ENCODE results near the gene ELN.

The ELN gene

DNA sequence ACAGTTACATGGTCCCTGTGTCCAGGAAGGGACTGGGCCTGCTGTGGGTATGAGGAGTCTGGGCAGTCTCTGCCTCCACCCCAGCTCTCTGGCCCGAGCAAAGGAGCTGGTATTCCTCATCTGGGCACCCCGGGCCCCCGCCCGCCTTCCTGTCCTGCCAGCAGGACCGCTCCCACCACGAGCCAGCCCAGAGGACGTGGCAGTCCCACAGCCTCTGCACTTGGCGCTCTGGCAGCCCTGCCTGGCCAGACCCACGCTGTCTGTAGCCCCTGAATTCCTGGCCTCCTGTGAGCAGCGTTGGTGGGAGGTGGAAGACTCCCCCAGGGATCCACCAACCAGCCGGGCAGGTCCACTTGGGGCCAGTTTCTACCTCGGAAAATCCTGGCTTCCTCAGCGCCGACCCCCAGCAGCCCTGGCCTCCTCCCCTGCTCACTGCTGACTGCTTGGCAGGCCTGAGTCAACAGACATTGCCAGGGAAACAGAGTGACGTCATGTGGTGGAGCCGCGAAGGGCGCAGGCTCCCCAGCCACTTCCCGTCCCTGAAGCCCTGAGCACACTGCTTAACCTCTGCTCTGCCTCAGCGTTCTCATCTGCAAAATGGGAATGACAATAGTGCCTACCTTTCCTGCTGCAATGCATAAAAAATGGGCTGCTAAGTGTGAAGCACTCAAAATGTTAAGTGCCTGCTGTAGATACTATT is 34.0 kb downstream of the ELN start:
- DNase-seq (ENCODE audit: low spot score), result peak; percentile 85

DNA sequence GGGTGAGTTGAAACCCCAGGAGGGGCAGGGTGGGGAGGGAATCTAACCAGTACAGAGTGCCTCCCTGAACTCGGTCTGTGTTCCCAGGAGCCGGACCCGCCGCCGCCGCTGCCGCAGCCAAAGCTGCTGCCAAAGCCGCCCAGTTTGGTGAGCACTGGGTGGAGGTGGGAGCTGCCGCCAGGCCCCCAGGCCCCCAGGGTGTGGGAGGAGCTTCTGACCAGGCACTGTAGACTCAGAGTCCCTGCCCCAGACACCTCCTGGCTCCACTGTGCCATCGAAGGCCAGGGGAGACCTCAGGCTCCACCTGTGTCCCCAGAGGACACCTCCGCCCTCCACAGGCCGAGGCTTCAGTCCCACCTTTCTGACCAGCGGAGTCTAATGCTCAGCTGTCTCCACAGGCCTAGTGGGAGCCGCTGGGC is 35.3 kb downstream of the ELN start:
- no peak for DNase-seq (ENCODE audit: low spot score)

DNA sequence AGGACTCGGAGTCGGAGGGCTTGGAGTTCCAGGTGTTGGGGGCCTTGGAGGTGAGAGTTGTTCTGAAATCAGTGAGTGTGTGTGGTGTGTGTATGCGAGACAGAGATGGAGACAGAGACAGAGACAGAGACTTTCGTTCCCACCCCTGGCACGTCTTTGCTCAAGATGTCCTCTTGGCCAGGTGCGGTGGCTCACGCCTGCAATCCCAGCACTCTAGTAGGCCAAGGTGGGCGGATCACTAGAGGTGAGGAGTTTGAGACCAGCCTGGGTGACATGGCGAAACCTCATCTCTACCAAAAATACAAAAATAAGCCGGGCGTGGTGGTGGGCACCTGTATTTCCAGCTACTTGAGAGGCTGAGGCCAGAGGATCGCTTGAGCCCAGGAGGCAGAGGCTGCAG is 35.7 kb downstream of the ELN start:
- DNase-seq (ENCODE audit: low spot score), result no peak

DNA sequence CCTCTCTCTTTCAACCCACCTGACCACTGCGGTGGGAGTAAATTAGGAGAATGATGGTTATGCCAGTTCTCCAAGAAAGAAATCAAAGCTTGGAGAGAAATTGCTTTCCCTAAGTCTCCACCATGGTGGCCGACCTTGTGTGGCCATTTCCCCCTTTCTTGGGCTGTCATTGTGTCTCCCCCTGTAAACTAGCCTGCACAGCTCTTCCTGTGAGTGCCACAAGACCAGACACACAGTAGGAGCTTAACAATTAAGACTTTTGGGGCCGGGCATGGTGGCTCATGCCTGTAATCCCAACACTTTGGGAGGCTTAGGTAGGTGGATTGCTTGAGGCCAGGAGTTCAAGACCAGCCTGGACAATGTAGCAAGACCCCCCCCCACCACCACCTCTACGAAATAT is 36.7 kb downstream of the ELN start:
- DNase-seq (ENCODE audit: low spot score), result no peak

- DNase-seq (ENCODE audit: low spot score), result no peak
Observed at GRCh38 chr7:74066626-74067025, 38.7 kb downstream of the ELN start.

GRCh38 chr7:74068378-74069085 is 40.6 kb downstream of the ELN start:
- DNase-seq (ENCODE audit: low spot score), result no peak

DNA sequence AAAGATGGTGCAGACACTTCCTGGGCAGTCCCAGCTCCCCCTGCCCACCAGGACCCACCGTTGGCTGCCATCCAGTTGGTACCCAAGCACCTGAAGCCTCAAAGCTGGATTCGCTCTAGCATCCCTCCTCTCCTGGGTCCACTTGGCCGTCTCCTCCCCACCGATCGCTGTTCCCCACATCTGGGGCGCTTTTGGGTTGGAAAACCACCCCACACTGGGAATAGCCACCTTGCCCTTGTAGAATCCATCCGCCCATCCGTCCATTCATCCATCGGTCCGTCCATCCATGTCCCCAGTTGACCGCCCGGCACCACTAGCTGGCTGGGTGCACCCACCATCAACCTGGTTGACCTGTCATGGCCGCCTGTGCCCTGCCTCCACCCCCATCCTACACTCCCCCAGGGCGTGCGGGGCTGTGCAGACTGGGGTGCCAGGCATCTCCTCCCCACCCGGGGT is 41.1 kb downstream of the ELN start:
- no peak for DNase-seq (ENCODE audit: low spot score)

DNA sequence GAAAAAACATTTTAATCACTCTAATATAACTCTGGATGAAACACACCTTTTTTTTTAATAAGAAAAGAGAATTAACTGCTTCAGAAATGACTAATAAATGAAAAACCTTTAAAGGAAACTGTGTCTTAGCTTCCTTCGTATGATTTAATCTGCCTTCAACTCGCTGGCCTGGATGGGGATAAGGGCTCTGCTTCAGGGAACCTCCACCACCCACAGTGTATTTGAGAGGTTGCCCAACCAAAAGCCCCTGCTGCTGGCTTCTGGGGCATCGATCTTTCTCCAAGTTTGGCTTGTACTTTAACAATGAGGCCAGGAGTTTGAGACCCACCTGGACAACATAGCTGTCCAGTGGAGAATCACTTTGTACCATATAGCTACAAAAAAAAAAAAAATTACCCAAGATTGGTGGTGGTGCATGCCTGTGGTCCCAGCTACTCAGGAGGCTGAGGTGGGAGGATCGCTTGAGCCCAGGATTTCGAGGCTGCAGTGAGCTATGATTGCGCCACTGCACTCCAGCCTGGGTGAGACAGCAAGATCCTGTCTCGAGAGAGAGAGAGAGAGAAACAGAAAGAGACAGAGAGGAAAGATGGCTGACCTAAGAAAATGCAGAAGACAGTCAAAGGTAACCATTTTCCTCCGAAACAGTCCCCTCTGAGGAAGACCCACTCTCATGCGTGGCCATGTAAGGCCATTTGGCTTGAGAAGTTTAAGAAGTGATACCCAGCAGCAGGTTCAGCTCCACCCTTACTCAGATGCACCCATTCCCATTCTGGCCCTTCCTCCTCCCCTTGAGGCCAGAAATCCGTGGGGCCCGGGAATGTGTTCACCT is 42.0 kb downstream of the ELN start:
- no peak for DNase-seq (ENCODE audit: low spot score)

DNA sequence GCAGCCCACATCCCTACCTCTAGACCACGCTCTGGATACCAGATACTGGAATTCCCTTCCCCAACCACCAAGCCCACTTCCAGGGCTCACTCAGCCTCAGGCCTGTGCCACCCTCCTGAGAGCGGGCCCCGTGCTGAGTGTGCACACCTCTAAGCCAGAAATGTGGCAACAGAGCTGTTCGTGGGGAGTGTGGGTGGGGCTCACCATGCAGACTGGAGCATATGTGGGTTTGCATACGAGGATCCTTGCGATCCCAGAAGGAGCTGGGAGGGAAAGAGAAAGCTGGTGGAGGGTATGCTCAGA is 42.6 kb downstream of the ELN start:
- no peak for DNase-seq (ENCODE audit: low spot score)

DNA sequence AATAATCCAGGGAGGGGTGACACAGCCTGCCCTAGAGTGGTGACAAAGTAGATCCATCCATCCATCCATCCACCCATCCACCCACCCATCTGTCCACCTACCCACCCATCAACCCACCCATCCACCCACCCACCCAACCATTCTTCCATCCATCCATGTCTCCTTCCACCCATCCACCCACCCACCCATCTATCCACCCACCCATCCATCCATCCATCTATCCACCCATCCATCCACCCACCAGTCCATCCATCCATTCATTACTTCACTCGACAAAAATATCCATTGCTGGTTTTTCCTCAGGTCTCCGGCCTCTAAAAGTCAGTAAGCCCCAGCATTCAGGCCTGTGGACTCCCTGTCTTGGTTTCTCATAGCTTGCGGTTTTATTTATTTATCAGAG is 43.1 kb downstream of the ELN start:
- no peak for DNase-seq (ENCODE audit: low spot score)

DNA sequence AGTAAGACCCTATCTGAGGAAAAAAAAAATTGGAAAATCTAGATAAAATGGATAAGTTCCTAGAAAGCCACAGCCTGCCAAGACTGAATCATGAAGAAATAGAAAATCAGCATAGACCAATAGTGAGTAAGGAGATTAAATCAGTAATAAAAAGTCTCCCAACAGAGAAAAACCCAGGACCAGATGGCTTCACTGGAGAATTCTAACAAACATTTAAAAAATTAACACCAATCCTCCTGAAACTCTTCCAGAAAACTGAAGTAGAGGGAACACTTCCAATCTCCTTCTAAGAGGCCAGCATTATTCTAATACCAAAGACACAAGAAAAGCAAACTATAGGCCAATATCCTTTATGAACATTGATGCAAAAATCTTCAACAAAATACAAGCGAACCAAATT is 46.8 kb downstream of the ELN start:
- no peak for DNase-seq (ENCODE audit: low spot score)

DNA sequence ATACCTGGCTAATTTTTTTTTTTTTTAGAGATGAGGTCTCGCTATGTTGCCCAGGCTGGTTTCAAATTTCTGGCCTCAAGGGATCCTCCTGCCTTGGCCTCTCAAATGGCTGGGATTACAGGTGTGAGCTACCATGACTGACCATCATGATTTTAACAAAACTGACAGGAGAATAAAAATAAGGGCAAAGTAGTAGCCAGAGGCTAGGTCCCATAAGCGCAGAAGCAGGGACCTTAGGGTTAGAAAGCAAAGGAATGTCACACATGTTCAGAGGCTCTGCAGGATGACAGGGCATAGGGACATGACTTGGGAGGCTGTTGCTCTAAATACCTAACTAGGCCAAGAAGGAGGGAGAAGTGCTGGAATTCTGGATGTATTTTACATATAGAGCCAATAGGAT is 50.5 kb downstream of the ELN start:
- DNase-seq (ENCODE audit: low spot score), result no peak

- DNase-seq (ENCODE audit: low spot score), result no peak
Observed at GRCh38 chr7:74082770-74083116, 54.8 kb downstream of the ELN start.

DNA sequence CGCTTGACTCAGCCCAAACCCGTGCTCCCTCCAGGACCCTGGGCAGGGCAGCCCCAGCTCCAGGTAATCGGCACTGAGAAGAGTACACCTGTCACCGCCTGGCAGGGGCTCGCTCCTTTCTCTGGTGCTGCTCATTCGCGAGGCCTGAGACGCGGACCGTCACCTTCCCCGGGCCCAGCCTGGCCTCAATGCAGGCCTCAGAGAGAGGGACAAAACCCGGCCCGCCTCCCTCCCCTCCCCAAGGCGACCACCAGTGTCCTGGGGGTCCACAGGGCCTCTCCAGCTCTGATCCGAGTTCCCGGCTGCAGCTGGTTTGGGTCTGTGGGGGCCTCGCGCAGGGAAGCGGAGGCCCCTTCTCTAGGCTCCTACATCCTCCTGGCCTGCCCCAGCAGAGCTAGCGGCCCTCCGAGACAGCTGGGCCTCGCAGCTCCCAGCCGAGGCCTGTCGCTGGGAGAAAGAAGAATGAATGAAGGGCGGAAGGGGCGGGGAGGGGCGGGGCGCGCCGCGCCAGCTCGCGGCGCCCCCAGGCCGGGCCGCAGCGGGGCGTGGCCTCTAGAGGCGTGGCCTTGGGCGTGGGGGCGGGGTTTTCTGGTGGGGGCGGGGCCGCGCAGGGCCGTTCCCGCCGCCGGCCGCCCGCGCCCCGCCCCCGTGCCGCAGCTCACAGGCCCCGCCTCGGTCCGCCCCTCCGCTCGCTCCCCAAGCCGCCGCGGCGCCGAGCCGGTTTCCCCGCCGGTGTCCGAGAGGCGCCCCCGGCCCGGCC is 55.3 kb downstream of the ELN start, which contains the start of gene LIMK1:
TSS of gene LIMK1 (plus strand) at position 688 of the 760 bp plus-strand sequence. CDS start 187 bp downstream, outside the sequence.
- DNase-seq (ENCODE audit: low spot score), result peak; percentile 81

GRCh38 chr7:74083928-74084721 is 56.2 kb downstream of the ELN start:
- no peak for DNase-seq (ENCODE audit: low spot score)

DNA sequence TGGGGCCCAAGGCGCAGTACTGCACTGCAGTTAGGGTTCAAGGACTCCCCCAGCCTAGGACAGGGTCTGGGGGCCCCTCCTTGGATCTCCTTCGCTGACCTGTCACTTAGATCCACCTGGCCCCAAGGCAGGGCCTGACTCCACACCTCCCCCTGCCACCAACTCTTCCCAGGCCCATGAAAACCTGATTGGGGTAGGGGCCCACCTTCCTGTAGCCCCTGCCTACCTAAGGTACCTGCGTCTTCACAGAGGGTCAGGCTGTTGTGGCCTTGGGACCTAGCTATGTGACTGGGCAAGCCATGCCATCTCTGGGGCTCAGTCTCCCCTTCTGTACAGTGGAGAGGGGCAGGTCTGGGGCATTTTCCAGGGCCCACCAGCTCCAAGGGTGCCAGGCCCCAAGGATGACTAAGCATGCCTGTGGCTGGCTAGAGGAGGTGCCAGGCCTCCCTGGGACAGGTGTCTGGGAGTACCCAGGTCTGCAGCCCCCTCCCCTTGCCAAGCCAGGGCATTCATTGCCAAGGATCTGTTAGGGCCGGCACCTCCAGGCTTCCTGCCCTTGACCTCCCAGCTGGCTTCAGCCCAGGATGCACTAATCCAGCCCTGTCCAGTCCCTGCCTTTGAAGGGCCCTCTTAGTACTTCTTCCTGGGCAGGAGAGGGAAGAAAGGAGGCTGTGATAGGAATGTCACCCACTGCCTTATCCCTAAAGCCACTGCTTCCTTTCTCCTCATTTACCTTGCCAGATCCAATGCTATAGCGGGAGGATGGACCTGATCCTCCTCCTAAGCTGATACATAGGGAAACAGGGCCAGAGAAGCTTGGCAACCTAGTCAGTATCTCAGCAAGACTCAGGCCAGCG is 57.0 kb downstream of the ELN start:
- no peak for DNase-seq (ENCODE audit: low spot score)

GRCh38 chr7:74087791-74088453 is 59.9 kb downstream of the ELN start:
- no peak for DNase-seq (ENCODE audit: low spot score)

DNA sequence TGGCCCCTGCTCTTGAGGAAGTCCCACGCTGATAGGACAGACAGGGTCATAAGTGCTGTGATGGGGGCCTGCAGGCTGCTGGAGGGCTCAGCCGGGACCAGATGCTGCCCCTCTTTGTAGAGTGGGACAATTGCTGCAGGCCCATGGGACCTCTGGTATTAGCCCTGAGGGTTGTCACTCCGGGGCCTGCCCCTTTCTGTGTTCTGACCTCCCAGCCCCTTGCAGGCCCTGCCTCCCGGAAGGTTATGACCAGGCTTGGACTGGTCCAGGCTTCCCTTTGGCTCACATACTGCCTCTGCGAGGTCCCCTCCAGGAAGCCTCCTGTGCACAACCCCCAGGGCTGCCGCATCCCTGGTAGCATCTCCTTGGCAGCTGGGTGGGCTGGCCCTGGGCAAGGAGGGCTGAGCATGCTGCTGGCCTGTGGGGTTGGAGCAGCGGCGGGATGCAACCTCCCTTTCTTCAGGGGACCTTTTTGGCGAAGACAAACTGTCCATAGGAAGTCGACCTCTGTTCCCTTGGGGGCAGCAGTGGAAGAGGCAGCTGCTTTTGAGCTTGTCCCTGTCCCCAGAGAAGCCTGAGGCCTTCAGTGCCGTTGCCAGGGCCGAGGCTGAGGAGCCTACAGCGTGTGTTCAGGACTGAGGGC is 64.5 kb downstream of the ELN start:
- no peak for DNase-seq (ENCODE audit: low spot score)

DNA sequence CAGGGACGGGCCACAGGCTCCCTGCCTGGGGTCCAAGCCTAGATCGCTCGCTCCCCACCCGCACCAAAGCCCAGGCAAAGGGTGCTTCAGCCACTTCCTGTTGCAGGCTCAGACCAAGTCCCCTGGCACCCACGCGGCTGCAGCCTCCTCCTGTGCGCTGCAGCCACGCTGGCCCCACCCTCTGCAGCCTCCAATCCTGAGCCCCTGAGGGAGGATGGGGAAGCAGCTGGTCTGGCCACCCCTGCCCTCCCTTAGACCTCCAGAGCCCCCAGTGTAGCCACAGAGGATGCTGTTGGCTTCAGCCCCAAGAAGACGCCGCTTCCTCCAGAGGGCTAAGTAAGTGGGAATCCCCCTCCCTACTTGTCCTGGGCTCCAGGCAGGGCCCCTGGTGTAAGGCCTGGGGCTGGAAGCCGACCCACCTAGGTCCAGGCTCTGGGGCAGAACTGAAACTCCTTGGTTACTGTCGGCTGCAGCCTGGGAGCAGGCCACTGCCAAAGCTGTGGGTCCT is 65.0 kb downstream of the ELN start:
- DNase-seq (ENCODE audit: low spot score), result peak; percentile 55

Measured in globus pallidus (tissue), 1 donor.